C4-2B (cell line): ENCODE results near the gene AMFR.

Experiments
- ZFX ChIP-seq: fragments of 450-650 bp; IDR thresholded peaks from 2 replicates; pipeline ENCODE4 v1.6.1; 2017
- TF ChIP-seq, protein P1 (sequence below): fragments of 450-650 bp; conservative IDR thresholded peaks from 2 replicates; pipeline ENCODE4 v1.5.1; 2017; ENCODE audit warnings: mild to moderate bottlenecking

GRCh38 chr16:56389554-56389953 is 35.8 kb downstream of the AMFR start:
- TF ChIP-seq, protein P1, sequence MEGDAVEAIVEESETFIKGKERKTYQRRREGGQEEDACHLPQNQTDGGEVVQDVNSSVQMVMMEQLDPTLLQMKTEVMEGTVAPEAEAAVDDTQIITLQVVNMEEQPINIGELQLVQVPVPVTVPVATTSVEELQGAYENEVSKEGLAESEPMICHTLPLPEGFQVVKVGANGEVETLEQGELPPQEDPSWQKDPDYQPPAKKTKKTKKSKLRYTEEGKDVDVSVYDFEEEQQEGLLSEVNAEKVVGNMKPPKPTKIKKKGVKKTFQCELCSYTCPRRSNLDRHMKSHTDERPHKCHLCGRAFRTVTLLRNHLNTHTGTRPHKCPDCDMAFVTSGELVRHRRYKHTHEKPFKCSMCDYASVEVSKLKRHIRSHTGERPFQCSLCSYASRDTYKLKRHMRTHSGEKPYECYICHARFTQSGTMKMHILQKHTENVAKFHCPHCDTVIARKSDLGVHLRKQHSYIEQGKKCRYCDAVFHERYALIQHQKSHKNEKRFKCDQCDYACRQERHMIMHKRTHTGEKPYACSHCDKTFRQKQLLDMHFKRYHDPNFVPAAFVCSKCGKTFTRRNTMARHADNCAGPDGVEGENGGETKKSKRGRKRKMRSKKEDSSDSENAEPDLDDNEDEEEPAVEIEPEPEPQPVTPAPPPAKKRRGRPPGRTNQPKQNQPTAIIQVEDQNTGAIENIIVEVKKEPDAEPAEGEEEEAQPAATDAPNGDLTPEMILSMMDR: no peak
- no peak for TF ChIP-seq ZFX
